Activated CD8-positive, alpha-beta T cell treated with anti-CD3 and anti-CD28 coated beads for 36 hours (primary cell): ENCODE data around the gene GMCL1. TPM values are rescaled to one million over a fixed set of nuclear protein-coding genes. Genes with fewer than 3 reads are reported as not detected.

Experiments used
- ATAC-seq: fragments of 200-7000 bp; cut with Tn5 transposase; one replicate; pipeline ENCODE4 v1.10.0; 2021; ENCODE audit warnings: mild to moderate bottlenecking, moderate library complexity
- CTCF ChIA-PET: fragments of 350-600 bp; sonication (Branson Sonifier 250); formaldehyde crosslinking; loops from one replicate; lab custom pipeline; 2021; ENCODE audit warnings: antibody characterized with exemption; lab: Charles Lee
- POLR2A ChIA-PET: fragments of 350-600 bp; sonication (Branson Sonifier 250); formaldehyde crosslinking; loops from one replicate; lab custom pipeline; 2021; ENCODE audit warnings: antibody characterized with exemption; lab: Charles Lee
- DNase-seq: peaks from one replicate; pipeline ENCODE4 v3.0.0-alpha.2; 2020
- H3K27ac Mint-ChIP-seq: one replicate; pipeline ENCODE4 v1.8.0; 2021; ENCODE audit warnings: mild to moderate bottlenecking, mixed read lengths
- H3K27me3 Mint-ChIP-seq: one replicate; pipeline ENCODE4 v1.8.0; 2021; ENCODE audit warnings: mixed read lengths
- H3K36me3 Mint-ChIP-seq: one replicate; pipeline ENCODE4 v1.8.0; 2021; ENCODE audit warnings: low read depth, mixed read lengths
- H3K4me1 Mint-ChIP-seq: one replicate; pipeline ENCODE4 v1.8.0; 2021; ENCODE audit warnings: low read depth, mixed read lengths
- H3K4me3 Mint-ChIP-seq: one replicate; pipeline ENCODE4 v1.8.0; 2021; ENCODE audit warnings: mild to moderate bottlenecking, moderate library complexity, mixed read lengths
- H3K9me3 Mint-ChIP-seq: one replicate; pipeline ENCODE4 v1.8.0; 2021; ENCODE audit warnings: mixed read lengths
- CTCF ChIP-seq: fragments of 200-600 bp; IDR thresholded peaks from one replicate; pipeline ENCODE4 v1.8.0; 2022; ENCODE audit warnings: antibody characterized with exemption, mild to moderate bottlenecking
- intact Hi-C: fragments of 100-400 bp; cut with micrococcal nuclease; formaldehyde crosslinking; loops from one replicate; pipeline ENCODE4 v1.10.0; 2022
- total RNA-seq, 2 experiments: library from RNA; stranded (reverse); gene quantifications; one replicate each; pipeline ENCODE4 v1.2.3, GENCODE V29; 2021

Gene GMCL1
- total RNA-seq, 2 experiments from 2014 or later = 18.1 to 20.4 TPM

- Mint-ChIP-seq H3K27me3 (no peaks in the 10 kb centered on the region), H3K4me3 (no peak overlapping the region), H3K36me3 (no peaks in the 10 kb centered on the region), H3K27ac (no peak overlapping the region), H3K4me1 (peaks cover 12% of the 10 kb centered on the region), H3K9me3 (no peaks in the 10 kb centered on the region)
- DNase-seq = no peak
- ATAC-seq = no peak
- ChIA-PET POLR2A (no interaction called here), CTCF (interaction anchor here (0.9 to 1.7 kb wide), 2 partner anchors 22 to 61 kb away, joined by 3 to 4 read pairs; no protein-coding TSS in a partner anchor)
- intact Hi-C loops = no loop called here
- no peak for TF ChIP-seq CTCF
These were observed 44.1 kb upstream of the GMCL1 start for GRCh38 chr2:69785358-69785757.

- no peak overlapping the region for H3K4me3 Mint-ChIP-seq
- H3K9me3 Mint-ChIP-seq = no peaks in the 10 kb centered on the region
- H3K4me1 Mint-ChIP-seq = peaks cover 15% of the 10 kb centered on the region
- DNase-seq (no peak), ATAC-seq (no peak)
- POLR2A ChIA-PET = interaction anchor here (0.5 kb wide), 1 partner anchor 13 kb away, joined by 3 read pairs; no protein-coding TSS in a partner anchor
- no peaks in the 10 kb centered on the region for H3K36me3 Mint-ChIP-seq
- CTCF ChIA-PET = interaction anchor here (1.7 kb wide), 1 partner anchor 61 kb away, joined by 4 read pairs; no protein-coding TSS in a partner anchor
- no peak for TF ChIP-seq CTCF
- intact Hi-C loops = no loop called here
- no peak overlapping the region for H3K27ac Mint-ChIP-seq
- H3K27me3 Mint-ChIP-seq = no peaks in the 10 kb centered on the region
These were observed 43.4 kb upstream of the GMCL1 start for GRCh38 chr2:69786052-69786560.

GRCh38 chr2:69789175-69789721, 40.2 kb upstream of the GMCL1 start:
- no peak overlapping the region for H3K27ac Mint-ChIP-seq
- intact Hi-C loops = no loop called here
- no peak for ATAC-seq
- H3K9me3 Mint-ChIP-seq = no peaks in the 10 kb centered on the region
- DNase-seq = no peak
- CTCF ChIA-PET = interaction anchor here (3.3 to 4.1 kb wide), 2 partner anchors 27 to 65 kb away, joined by 13 to 25 read pairs; no protein-coding TSS in a partner anchor
- no peak overlapping the region for H3K4me3 Mint-ChIP-seq
- H3K27me3 Mint-ChIP-seq = no peaks in the 10 kb centered on the region
- TF ChIP-seq CTCF = no peak
- POLR2A ChIA-PET = interaction anchor here (1.4 to 1.8 kb wide), 3 partner anchors 8 to 14 kb away, joined by 4 to 5 read pairs (median 4); no protein-coding TSS in a partner anchor
- H3K4me1 Mint-ChIP-seq = peaks cover 15% of the 10 kb centered on the region
- no peaks in the 10 kb centered on the region for H3K36me3 Mint-ChIP-seq

DNA sequence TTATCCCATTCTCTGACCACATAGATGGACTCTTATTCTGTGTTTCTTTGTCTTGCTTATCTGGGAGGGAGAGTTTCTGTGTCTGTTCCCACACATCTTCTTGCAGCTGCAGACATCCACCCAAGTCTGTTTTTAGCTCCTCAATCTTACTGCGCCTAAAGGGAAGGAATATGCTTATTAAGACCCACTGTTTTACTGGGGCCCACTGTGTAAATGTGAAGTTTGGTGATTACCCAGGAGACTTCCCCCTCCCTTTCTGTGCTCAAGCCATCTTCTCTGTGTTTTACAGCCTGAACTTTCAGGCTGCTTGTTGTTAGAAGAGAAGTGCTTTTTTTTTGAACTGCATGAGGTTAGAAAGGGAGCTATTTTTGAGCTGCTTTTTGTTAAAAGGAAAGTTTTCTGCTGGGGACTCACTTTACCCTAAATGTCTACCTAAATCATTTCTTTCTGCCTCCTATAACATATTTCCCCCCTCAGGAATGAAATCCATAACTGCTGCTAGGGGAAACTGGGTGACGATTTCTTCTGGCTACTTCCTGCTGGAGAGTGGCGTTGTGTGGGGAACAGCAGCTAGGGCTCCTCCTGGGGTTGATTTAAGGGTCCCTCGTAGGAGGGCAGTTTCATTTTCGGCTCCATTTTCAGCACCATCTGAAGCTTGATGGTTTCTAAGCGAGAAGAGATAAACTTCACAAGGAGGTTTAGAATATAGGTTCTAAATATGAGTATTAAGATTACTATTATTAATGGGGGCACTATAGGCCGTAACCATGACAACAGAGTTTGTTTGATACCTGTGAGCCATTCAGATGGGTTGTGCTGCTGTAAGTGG, 39.5 kb upstream of the GMCL1 start:
- peaks cover 15% of the 10 kb centered on the region for H3K4me1 Mint-ChIP-seq
- ChIA-PET POLR2A (interaction anchor here (1.2 to 1.8 kb wide), 3 partner anchors 9 to 49 kb away, joined by 3 to 5 read pairs (median 4); no protein-coding TSS in a partner anchor), CTCF (interaction anchor here (1.4 to 4.1 kb wide), 6 partner anchors 9 to 65 kb away, joined by 3 to 25 read pairs (median 4); no protein-coding TSS in a partner anchor)
- H3K27me3 Mint-ChIP-seq = no peaks in the 10 kb centered on the region
- no peaks in the 10 kb centered on the region for H3K9me3 Mint-ChIP-seq
- peak overlapping the region; percentile 56 for H3K4me3 Mint-ChIP-seq
- peak; percentile 70 for ATAC-seq
- no peak for TF ChIP-seq CTCF
- DNase-seq = peak; percentile 24
- no peaks in the 10 kb centered on the region for H3K36me3 Mint-ChIP-seq
- intact Hi-C loops = no loop called here
- peak overlapping the region; percentile 11 for H3K27ac Mint-ChIP-seq
